Smooth muscle cell (in vitro differentiated cells): ENCODE measurements around the gene DIAPH3. TPM values are rescaled to one million over a fixed set of nuclear protein-coding genes. Genes with fewer than 3 reads are reported as not detected.
A peak's percentile ranks its signal among the peaks of the same experiment; 100 is the strongest.

Experiments
- DNase-seq: peaks from one replicate; lab custom pipeline; 2025; ENCODE audit not compliant: unreplicated experiment; lab: John Stamatoyannopoulos, UW
- H2AFZ ChIP-seq: fragments of 200-600 bp; sonication (generic); 2 replicates; pipeline ENCODE4 v1.6.0; 2016; ENCODE audit warnings: antibody characterized with exemption, low read depth, mild to moderate bottlenecking
- H3F3A ChIP-seq: fragments of 200-600 bp; sonication (generic); 2 replicates; pipeline ENCODE4 v1.6.0; 2017; ENCODE audit warnings: antibody characterized with exemption, low read depth
- H3K27ac ChIP-seq: fragments of 200-600 bp; sonication (generic); 2 replicates; pipeline ENCODE4 v1.5.1; 2016; ENCODE audit warnings: low read depth, mild to moderate bottlenecking
- H3K27me3 ChIP-seq: fragments of 200-600 bp; sonication (generic); 2 replicates; pipeline ENCODE4 v1.6.1; 2016; ENCODE audit warnings: low read depth, mild to moderate bottlenecking
- H3K36me3 ChIP-seq: fragments of 200-600 bp; sonication (generic); 2 replicates; pipeline ENCODE4 v1.5.1; 2016; ENCODE audit warnings: low read depth
- H3K4me1 ChIP-seq: fragments of 200-600 bp; sonication (generic); 2 replicates; pipeline ENCODE4 v1.5.1; 2016; ENCODE audit warnings: low read depth
- H3K4me2 ChIP-seq: fragments of 200-600 bp; sonication (generic); 2 replicates; pipeline ENCODE4 v1.6.0; 2016; ENCODE audit warnings: mild to moderate bottlenecking
- H3K4me3 ChIP-seq: fragments of 200-600 bp; sonication (generic); 2 replicates; pipeline ENCODE4 v1.5.1; 2016; ENCODE audit warnings: mild to moderate bottlenecking
- H3K79me2 ChIP-seq: fragments of 200-600 bp; sonication (generic); 2 replicates; pipeline ENCODE4 v1.6.0; 2016; ENCODE audit warnings: low read depth, mild to moderate bottlenecking
- H3K9ac ChIP-seq: fragments of 200-600 bp; sonication (generic); 2 replicates; pipeline ENCODE4 v1.6.0; 2016; ENCODE audit warnings: low read depth
- H3K9me3 ChIP-seq: fragments of 200-600 bp; sonication (generic); replicated peaks from 2 replicates; pipeline ENCODE4 v1.5.1; 2016; ENCODE audit warnings: low read depth
- H4K20me1 ChIP-seq: fragments of 200-600 bp; sonication (generic); 2 replicates; pipeline ENCODE4 v1.6.0; 2016; ENCODE audit warnings: low read depth
- CTCF ChIP-seq: fragments of 200-600 bp; sonication (generic); IDR thresholded peaks from 2 replicates; pipeline ENCODE4 v1.5.1; 2017; ENCODE audit warnings: borderline replicate concordance, mild to moderate bottlenecking, antibody characterized with exemption; ENCODE audit not compliant: insufficient read depth, poor library complexity, severe bottlenecking
- WGBS: methylation state at CpG from one replicate; pipeline ENCODE4 v1.1.7; 2016; ENCODE audit warnings: low lambda C conversion rate; 5-methylcytosine and 5-hydroxymethylcytosine counted together
- polyA plus RNA-seq: library from polyadenylated mRNA; unstranded; fragments of >200 nt; fragmentation: Nextera tagmentation; extraction: Ambion mirVana; gene quantifications from 2 replicates; pipeline ENCODE4 v1.2.1, GENCODE V29; 2016
- total RNA-seq: library from RNA; depleted of rRNA; stranded (reverse); fragments of >200 nt; gene quantifications from 2 replicates; pipeline ENCODE4 v1.2.3, GENCODE V29; 2014

The DIAPH3 gene
- total and polyA plus RNA-seq, 2 experiments from 2014 or later, result 6.8 to 9.5 TPM

- H3K36me3 ChIP-seq, result no peaks in the 10 kb centered on the region
- H3K9ac ChIP-seq, result no peak overlapping the region
- H3K4me3 ChIP-seq, result no peak overlapping the region
- TF ChIP-seq CTCF, result no peak
- H3F3A ChIP-seq, result no peaks in the 10 kb centered on the region
- H3K9me3 ChIP-seq, result no peaks in the 10 kb centered on the region
- H2AFZ ChIP-seq, result no peak overlapping the region
- DNase-seq, result no peak
- no peak overlapping the region for H3K27ac ChIP-seq
- H3K4me2 ChIP-seq, result no peak overlapping the region
- H3K79me2 ChIP-seq, result no peaks in the 10 kb centered on the region
- H3K27me3 ChIP-seq, result no peaks in the 10 kb centered on the region
- WGBS, result 88% methylated on average over 1 of the region's 1 CpG
- peaks cover 5% of the 10 kb centered on the region for H3K4me1 ChIP-seq
- H4K20me1 ChIP-seq, result no peaks in the 10 kb centered on the region
Observed at GRCh38 chr13:59631271-59631670, 532.5 kb downstream of the DIAPH3 start.

GRCh38 chr13:59625111-59625510 lies 538.6 kb downstream of the DIAPH3 start:
- no peaks in the 10 kb centered on the region for H3K9me3 ChIP-seq
- WGBS, result 76% methylated on average over 3 of the region's 3 CpGs
- H3F3A ChIP-seq, result no peaks in the 10 kb centered on the region

GRCh38 chr13:59623206-59623915 lies 540.4 kb downstream of the DIAPH3 start:
- peak overlapping the region; percentile 83 for H3K27ac ChIP-seq
- WGBS, result 42% methylated on average over 4 of the region's 4 CpGs
- no peak overlapping the region for H2AFZ ChIP-seq

More at GRCh38 chr13:59625111-59625510, 538.6 kb downstream of the DIAPH3 start:
- peak overlapping the region; percentile 83 for H3K27ac ChIP-seq
- H3K4me1 ChIP-seq, result peaks cover 5% of the 10 kb centered on the region
- no peak for TF ChIP-seq CTCF
- H4K20me1 ChIP-seq, result no peaks in the 10 kb centered on the region
- peak overlapping the region; percentile 40 for H3K9ac ChIP-seq
- DNase-seq, result no peak
- H2AFZ ChIP-seq, result no peak overlapping the region
- H3K36me3 ChIP-seq, result no peaks in the 10 kb centered on the region
- H3K79me2 ChIP-seq, result no peaks in the 10 kb centered on the region
- H3K4me3 ChIP-seq, result no peak overlapping the region
- H3K27me3 ChIP-seq, result no peaks in the 10 kb centered on the region
- no peak overlapping the region for H3K4me2 ChIP-seq

More at GRCh38 chr13:59623206-59623915, 540.4 kb downstream of the DIAPH3 start:
- Histone ChIP-seq H4K20me1 (no peaks in the 10 kb centered on the region), H3K27me3 (no peaks in the 10 kb centered on the region), H3K4me3 (no peak overlapping the region), H3K4me2 (no peak overlapping the region), H3K9me3 (no peaks in the 10 kb centered on the region), H3K4me1 (peaks cover 5% of the 10 kb centered on the region), H3K9ac (no peak overlapping the region), H3K79me2 (no peaks in the 10 kb centered on the region), H3K36me3 (no peaks in the 10 kb centered on the region), H3F3A (no peaks in the 10 kb centered on the region)
- TF ChIP-seq CTCF, result no peak
- no peak for DNase-seq
